C4-2B (cell line): ENCODE measurements around the gene ITIH5.
"Not testable (repeated sequence)": the region's sequence is repeated elsewhere in the genome, so short reads cannot be mapped to it uniquely, and the experiment has no call there.

Source experiments
- CTCF ChIP-seq: fragments of 450-650 bp; conservative IDR thresholded peaks from 2 replicates; pipeline ENCODE4 v1.5.1; 2017; ENCODE audit warnings: mild to moderate bottlenecking
- ZFX ChIP-seq: fragments of 450-650 bp; IDR thresholded peaks from 2 replicates; pipeline ENCODE4 v1.6.1; 2017

DNA sequence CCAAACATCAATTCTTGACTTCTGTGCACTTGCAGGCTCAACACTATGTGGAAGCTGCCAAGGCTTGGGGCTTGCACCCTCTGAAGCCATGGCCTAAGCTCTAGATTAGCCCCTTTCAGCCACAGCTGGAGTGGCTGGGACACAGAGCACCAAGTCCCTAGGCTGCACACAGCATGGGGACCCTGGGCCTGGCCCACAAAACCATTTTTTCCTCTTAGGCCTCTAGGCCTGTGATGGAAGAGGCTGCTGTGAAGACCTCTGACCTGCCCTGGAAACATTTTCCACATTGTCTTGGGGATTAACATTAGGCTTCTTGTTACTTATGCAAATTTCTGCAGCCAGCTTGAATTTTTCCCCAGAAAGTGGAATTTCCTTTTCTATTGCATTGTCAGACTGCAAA lies 25.6 kb upstream of the ITIH5 start:
- TF ChIP-seq CTCF, ZFX: not testable (repeated sequence)
